ENCODE data around the gene DMBT1.

Gene DMBT1

DNA sequence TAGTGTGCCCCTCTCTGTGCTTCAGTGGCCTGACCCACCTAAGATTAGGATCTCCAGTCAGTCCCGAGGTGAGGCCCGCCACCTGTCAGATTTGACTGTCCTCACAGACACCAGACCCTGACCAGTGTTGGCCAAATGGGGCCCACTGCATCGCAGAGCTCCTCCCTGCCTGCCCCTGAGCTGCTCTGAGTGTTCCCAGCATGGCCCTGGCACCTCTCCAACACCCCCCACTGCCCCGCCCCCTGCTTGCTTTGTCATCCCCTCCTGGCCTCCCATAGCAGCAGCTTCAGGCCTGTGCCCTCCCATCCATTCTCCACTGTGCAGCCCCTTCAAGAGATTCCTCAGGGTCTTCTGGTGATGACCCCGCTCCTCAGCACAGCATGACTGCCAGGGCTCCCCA, 71.5 kb downstream of the DMBT1 start:
- no peaks in the 10 kb centered on the region for H3K27me3 Mint-ChIP-seq
- no peak overlapping the region for H3K27ac Mint-ChIP-seq
- no peaks in the 10 kb centered on the region for H3K36me3 Mint-ChIP-seq (ENCODE audit: low read depth)
- H3K4me1 Mint-ChIP-seq (ENCODE audit: low read depth): no peaks in the 10 kb centered on the region
- no peaks in the 10 kb centered on the region for H3K9me3 Mint-ChIP-seq
- H3K4me3 Mint-ChIP-seq: no peak overlapping the region
- intact Hi-C loops (cut with micrococcal nuclease): no loop called here

DNA sequence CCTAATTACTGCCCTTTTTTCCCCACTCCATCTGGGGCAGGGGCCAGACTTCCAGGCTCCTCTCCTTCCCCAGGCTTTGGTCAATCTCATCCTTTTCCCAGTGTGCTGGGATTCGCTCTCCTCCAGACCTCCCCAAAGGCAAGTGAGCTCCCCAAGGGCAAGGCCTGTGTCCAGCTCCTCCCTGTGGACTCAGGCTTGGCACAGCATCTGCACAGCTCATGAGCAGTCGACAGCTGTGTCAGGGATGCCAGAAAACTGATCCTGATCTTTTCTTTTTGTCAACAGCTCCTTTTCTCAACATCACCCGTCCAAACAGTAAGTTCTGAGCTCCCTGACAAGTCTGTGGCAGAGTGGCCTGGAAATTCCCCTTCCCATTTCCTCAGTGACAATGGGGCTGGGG, 72.0 kb downstream of the DMBT1 start:
- no peaks in the 10 kb centered on the region for H3K4me1 Mint-ChIP-seq (ENCODE audit: low read depth)
- intact Hi-C loops (cut with micrococcal nuclease): no loop called here
- H3K4me3 Mint-ChIP-seq: no peak overlapping the region
- H3K27ac Mint-ChIP-seq: no peak overlapping the region
- no peaks in the 10 kb centered on the region for H3K9me3 Mint-ChIP-seq
- no peaks in the 10 kb centered on the region for H3K36me3 Mint-ChIP-seq (ENCODE audit: low read depth)
- no peaks in the 10 kb centered on the region for H3K27me3 Mint-ChIP-seq

DNA sequence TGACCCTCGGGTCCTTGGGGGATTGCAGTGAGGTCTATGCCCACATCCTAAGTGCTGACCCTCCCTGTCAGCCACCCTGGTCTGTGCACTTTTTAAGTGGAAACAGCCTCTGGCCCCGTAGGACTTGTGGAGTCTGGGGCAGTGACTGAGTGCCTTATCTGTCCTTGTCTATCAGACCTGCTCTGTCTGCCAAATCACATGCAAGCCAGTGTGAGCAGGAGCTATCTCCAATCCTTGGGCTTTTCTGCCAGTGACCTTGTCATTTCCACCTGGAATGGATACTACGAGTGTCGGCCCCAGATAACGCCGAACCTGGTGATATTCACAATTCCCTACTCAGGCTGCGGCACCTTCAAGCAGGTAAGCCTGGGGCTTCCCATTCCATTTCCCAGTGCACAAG, 76.4 kb downstream of the DMBT1 start:
- H3K27me3 Mint-ChIP-seq: no peaks in the 10 kb centered on the region
- H3K9me3 Mint-ChIP-seq: peaks cover 6% of the 10 kb centered on the region
- no peaks in the 10 kb centered on the region for H3K36me3 Mint-ChIP-seq (ENCODE audit: low read depth)
- H3K4me1 Mint-ChIP-seq (ENCODE audit: low read depth): no peaks in the 10 kb centered on the region
- intact Hi-C loops (cut with micrococcal nuclease): no loop called here
- no peak overlapping the region for H3K27ac Mint-ChIP-seq
- no peak overlapping the region for H3K4me3 Mint-ChIP-seq

- Mint-ChIP-seq H3K36me3 (ENCODE audit: low read depth) (no peaks in the 10 kb centered on the region), H3K27ac (no peak overlapping the region), H3K4me3 (no peak overlapping the region), H3K9me3 (peaks cover 6% of the 10 kb centered on the region), H3K4me1 (ENCODE audit: low read depth) (no peaks in the 10 kb centered on the region), H3K27me3 (no peaks in the 10 kb centered on the region)
- intact Hi-C loops (cut with micrococcal nuclease): no loop called here
Measured at GRCh38 chr10:122637376-122637775, 76.8 kb downstream of the DMBT1 start.

GRCh38 chr10:122638106-122638505, 77.6 kb downstream of the DMBT1 start:
- no peaks in the 10 kb centered on the region for H3K4me1 Mint-ChIP-seq (ENCODE audit: low read depth)
- H3K4me3 Mint-ChIP-seq: no peak overlapping the region

DNA sequence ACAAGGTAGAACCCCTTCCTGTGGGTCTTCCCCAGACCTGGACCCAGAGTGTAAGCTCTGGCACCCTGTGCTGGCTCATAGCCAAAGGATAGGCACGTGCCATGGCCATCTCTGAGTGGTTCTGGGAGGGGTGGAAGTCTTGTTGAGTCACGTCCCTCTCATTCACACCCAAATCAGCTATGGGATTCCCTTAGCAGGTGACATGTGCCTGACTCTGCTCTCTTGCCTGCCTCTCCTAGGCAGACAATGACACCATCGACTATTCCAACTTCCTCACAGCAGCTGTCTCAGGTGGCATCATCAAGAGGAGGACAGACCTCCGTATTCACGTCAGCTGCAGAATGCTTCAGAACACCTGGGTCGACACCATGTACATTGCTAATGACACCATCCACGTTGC, 79.2 kb downstream of the DMBT1 start:
- no peak overlapping the region for H3K27ac Mint-ChIP-seq
- H3K27me3 Mint-ChIP-seq: no peaks in the 10 kb centered on the region
- no peak overlapping the region for H3K4me3 Mint-ChIP-seq
- intact Hi-C loops (cut with micrococcal nuclease): no loop called here
- peaks cover 6% of the 10 kb centered on the region for H3K9me3 Mint-ChIP-seq
- H3K36me3 Mint-ChIP-seq (ENCODE audit: low read depth): no peaks in the 10 kb centered on the region
- no peaks in the 10 kb centered on the region for H3K4me1 Mint-ChIP-seq (ENCODE audit: low read depth)

More at GRCh38 chr10:122638106-122638505, 77.6 kb downstream of the DMBT1 start:
- Mint-ChIP-seq H3K36me3 (ENCODE audit: low read depth) (no peaks in the 10 kb centered on the region), H3K27ac (no peak overlapping the region), H3K9me3 (peaks cover 6% of the 10 kb centered on the region), H3K27me3 (no peaks in the 10 kb centered on the region)
- intact Hi-C loops (cut with micrococcal nuclease): no loop called here

GRCh38 chr10:122640921-122641320, 80.4 kb downstream of the DMBT1 start:
- H3K27me3 Mint-ChIP-seq: no peaks in the 10 kb centered on the region
- no peak overlapping the region for H3K4me3 Mint-ChIP-seq
- peaks cover 6% of the 10 kb centered on the region for H3K9me3 Mint-ChIP-seq
- no peaks in the 10 kb centered on the region for H3K4me1 Mint-ChIP-seq (ENCODE audit: low read depth)
- no peak overlapping the region for H3K27ac Mint-ChIP-seq
- no peaks in the 10 kb centered on the region for H3K36me3 Mint-ChIP-seq (ENCODE audit: low read depth)
- intact Hi-C loops (cut with micrococcal nuclease): no loop called here

DNA sequence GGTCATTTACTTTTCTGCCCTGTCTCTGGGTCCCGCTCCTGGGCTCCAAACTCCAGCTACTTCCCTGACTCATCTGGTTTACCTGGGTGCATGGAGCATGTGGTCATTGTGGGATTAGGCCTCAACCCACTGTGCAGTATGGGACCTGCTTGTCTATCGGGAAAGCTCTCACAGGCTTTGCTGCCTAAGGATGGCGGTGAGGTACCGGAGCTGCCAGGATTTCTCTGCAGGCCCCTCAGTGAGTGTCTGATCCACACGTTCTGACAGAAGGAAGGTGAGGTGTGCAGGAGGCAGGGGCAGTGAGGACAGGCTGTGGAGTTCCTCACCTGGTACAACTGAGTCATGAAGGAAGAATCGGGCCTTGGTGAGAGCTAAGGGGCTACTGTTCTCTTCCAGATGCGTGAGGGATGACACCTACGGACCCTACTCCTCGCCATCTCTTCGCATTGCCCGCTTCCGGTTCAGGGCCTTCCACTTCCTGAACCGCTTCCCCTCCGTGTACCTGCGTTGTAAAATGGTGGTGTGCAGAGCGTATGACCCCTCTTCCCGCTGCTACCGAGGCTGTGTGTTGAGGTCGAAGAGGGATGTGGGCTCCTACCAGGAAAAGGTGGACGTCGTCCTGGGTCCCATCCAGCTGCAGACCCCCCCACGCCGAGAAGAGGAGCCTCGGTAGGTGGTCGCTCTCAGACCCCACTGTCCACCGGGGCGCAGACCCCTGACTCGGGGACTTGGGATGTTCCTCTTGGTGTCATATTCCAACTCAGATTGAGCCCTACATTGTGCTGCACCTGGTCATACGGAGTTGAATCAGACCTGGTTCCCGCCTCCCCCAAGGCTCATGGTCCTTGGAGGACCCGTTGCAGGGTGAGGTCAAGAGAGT, 82.4 kb downstream of the DMBT1 start:
- Mint-ChIP-seq H3K36me3 (ENCODE audit: low read depth) (no peaks in the 10 kb centered on the region), H3K9me3 (peaks cover 6% of the 10 kb centered on the region), H3K4me1 (ENCODE audit: low read depth) (no peaks in the 10 kb centered on the region), H3K4me3 (no peak overlapping the region), H3K27me3 (no peaks in the 10 kb centered on the region), H3K27ac (no peak overlapping the region)
- intact Hi-C loops (cut with micrococcal nuclease): no loop called here

GRCh38 chr10:122643931-122644534, 83.5 kb downstream of the DMBT1 start:
- H3K27ac Mint-ChIP-seq: no peak overlapping the region
- H3K4me1 Mint-ChIP-seq (ENCODE audit: low read depth): no peaks in the 10 kb centered on the region
- intact Hi-C loops (cut with micrococcal nuclease): no loop called here
- H3K4me3 Mint-ChIP-seq: no peak overlapping the region
- peaks cover 6% of the 10 kb centered on the region for H3K9me3 Mint-ChIP-seq
- no peaks in the 10 kb centered on the region for H3K36me3 Mint-ChIP-seq (ENCODE audit: low read depth)
- no peaks in the 10 kb centered on the region for H3K27me3 Mint-ChIP-seq

- Mint-ChIP-seq H3K4me1 (ENCODE audit: low read depth) (no peaks in the 10 kb centered on the region), H3K27me3 (no peaks in the 10 kb centered on the region), H3K4me3 (no peak overlapping the region), H3K9me3 (no peaks in the 10 kb centered on the region), H3K36me3 (ENCODE audit: low read depth) (no peaks in the 10 kb centered on the region), H3K27ac (no peak overlapping the region)
- intact Hi-C loops (cut with micrococcal nuclease): no loop called here
Measured at GRCh38 chr10:122646511-122647382, 86.2 kb downstream of the DMBT1 start.

GRCh38 chr10:122647383-122647968, 86.9 kb downstream of the DMBT1 start:
- intact Hi-C loops (cut with micrococcal nuclease): no loop called here
- Mint-ChIP-seq H3K9me3 (no peaks in the 10 kb centered on the region), H3K4me3 (no peak overlapping the region), H3K4me1 (ENCODE audit: low read depth) (no peaks in the 10 kb centered on the region), H3K27me3 (peaks cover 3% of the 10 kb centered on the region), H3K36me3 (ENCODE audit: low read depth) (no peaks in the 10 kb centered on the region), H3K27ac (no peak overlapping the region)

DNA sequence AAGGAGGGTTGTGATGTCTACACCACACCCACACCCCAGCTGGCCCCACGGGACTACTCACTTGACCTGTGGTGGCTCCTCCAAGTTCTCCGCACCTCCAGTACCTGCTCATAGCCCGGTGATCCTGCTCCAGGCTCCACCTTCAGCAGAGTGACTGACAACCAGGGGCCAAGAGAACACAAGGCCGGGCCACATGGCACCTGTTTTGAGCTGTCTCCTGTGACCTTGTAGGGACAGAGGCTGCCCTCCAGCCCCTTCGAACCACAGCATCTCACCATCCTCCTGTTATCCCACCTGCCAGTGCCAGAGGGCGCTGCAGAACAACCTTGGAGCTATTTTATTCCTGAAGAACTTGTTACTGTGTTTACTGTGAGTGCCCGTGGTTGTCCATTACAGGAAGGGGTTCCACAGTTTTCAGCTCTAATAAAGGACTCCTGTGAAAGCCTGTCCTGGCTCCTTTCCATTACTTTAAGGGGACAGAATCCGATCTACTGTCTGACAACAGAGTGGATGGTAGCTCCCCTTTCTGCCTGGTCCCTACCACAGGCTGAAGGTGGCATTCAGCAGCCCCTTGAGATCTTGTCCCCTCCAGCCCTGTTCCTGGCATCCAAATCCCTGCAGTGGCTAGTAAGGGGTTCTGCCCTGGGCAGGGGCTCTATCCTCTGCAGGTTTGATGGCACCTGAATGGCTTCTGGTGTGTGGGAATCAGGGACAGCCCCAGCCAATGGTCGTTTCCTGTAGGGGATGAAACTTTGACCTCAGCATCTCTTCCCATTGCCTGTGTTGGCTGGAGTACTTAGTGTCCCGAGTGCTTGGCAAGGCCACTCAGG, 88.3 kb downstream of the DMBT1 start:
- Mint-ChIP-seq H3K27me3 (peaks cover 4% of the 10 kb centered on the region), H3K9me3 (no peaks in the 10 kb centered on the region), H3K27ac (no peak overlapping the region), H3K4me3 (no peak overlapping the region), H3K4me1 (ENCODE audit: low read depth) (no peaks in the 10 kb centered on the region), H3K36me3 (ENCODE audit: low read depth) (no peaks in the 10 kb centered on the region)
- intact Hi-C loops (cut with micrococcal nuclease): no loop called here

DNA sequence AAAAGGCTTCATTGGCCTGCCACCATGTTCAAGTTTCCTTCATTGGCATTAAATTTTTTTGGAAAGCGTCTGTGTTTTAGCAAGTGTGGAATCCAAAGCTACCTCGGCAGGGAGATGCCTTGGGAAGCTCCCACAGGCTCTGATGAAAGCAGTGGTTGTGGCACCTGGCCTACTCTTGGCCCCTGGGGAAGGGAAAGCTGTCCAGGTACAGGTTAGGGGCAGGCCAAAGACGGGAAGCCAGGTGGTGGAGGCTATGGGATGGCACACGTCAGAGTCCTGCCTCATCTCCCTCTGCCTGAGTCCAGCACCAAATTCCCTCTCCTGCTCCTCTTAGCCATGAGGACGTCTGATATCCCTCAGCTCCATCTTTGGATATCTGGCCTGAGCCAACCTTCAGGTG, 89.3 kb downstream of the DMBT1 start:
- intact Hi-C loops (cut with micrococcal nuclease): no loop called here
- no peaks in the 10 kb centered on the region for H3K36me3 Mint-ChIP-seq (ENCODE audit: low read depth)
- peaks cover 4% of the 10 kb centered on the region for H3K27me3 Mint-ChIP-seq
- no peak overlapping the region for H3K4me3 Mint-ChIP-seq
- H3K4me1 Mint-ChIP-seq (ENCODE audit: low read depth): no peaks in the 10 kb centered on the region
- H3K9me3 Mint-ChIP-seq: no peaks in the 10 kb centered on the region
- H3K27ac Mint-ChIP-seq: no peak overlapping the region

Measured in dendritic cell treated with granulocyte-macrophage colony-stimulating factor and Interleukin-4, amounts not matched to agents 40 ng/mL and 50 ng/mL, for 4 days (primary cell).